Measurements from ENCODE around the gene FRAS1. TPM values are rescaled to one million over a fixed set of nuclear protein-coding genes. Genes with fewer than 3 reads are reported as not detected.
"Not testable (repeated sequence)": the region's sequence is repeated elsewhere in the genome, so short reads cannot be mapped to it uniquely, and the experiment has no call there.

FRAS1 gene
- total RNA-seq, 1 donor from 2014 or later: 28.4 TPM

GRCh38 chr4:78451407-78451806 is 394.3 kb downstream of the FRAS1 start:
- no peaks in the 10 kb centered on the region for H3K27me3 ChIP-seq (ENCODE audit: control insufficient read depth, insufficient read depth, low read length)
- peaks cover 2% of the 10 kb centered on the region for H3K36me3 ChIP-seq (ENCODE audit: control insufficient read depth, insufficient read depth, low read length)
- no peak for TF ChIP-seq CTCF (IDR thresholded peaks at IDR 0.05; ENCODE audit: insufficient read depth, low read length, poor library complexity, severe bottlenecking)
- no peak for DNase-seq (ENCODE audit: low read depth)
- H3K4me3 ChIP-seq (ENCODE audit: low read depth, low read length): no peak overlapping the region

DNA sequence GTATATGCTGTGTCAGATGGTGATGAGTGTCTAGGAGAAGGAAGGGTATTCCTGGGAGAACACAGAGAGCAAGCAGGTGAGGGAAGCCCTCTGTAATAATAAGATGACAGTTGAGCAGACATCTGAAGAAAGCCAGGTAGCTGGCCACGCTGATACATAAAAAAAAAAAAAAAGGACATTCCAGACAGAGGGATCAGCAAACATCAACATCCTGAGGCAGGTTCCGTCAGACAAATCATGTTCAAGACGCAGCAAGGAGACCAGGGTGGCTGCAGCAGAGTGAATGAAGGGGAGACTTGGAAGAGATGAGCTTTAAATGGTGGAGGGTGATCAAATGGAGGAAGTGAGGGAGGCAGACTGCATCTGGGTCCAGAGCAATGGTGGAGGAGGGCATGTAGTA is 396.9 kb downstream of the FRAS1 start:
- Histone ChIP-seq H3K27me3 (ENCODE audit: control insufficient read depth, insufficient read depth, low read length) (no peaks in the 10 kb centered on the region), H3K4me3 (ENCODE audit: low read depth, low read length) (no peak overlapping the region), H3K36me3 (ENCODE audit: control insufficient read depth, insufficient read depth, low read length) (peaks cover 2% of the 10 kb centered on the region)
- no peak for DNase-seq (ENCODE audit: low read depth)
- TF ChIP-seq CTCF (IDR thresholded peaks at IDR 0.05; ENCODE audit: insufficient read depth, low read length, poor library complexity, severe bottlenecking): no peak

GRCh38 chr4:78457751-78458150 is 400.6 kb downstream of the FRAS1 start:
- Histone ChIP-seq H3K4me3 (ENCODE audit: low read depth, low read length) (no peak overlapping the region), H3K36me3 (ENCODE audit: control insufficient read depth, insufficient read depth, low read length) (peaks cover 2% of the 10 kb centered on the region), H3K27me3 (ENCODE audit: control insufficient read depth, insufficient read depth, low read length) (no peaks in the 10 kb centered on the region)
- no peak for DNase-seq (ENCODE audit: low read depth)
- TF ChIP-seq CTCF (IDR thresholded peaks at IDR 0.05; ENCODE audit: insufficient read depth, low read length, poor library complexity, severe bottlenecking): no peak

- Histone ChIP-seq H3K27me3 (ENCODE audit: control insufficient read depth, insufficient read depth, low read length) (no peaks in the 10 kb centered on the region), H3K36me3 (ENCODE audit: control insufficient read depth, insufficient read depth, low read length) (no peaks in the 10 kb centered on the region), H3K4me3 (ENCODE audit: low read depth, low read length) (no peak overlapping the region)
- no peak for TF ChIP-seq CTCF (IDR thresholded peaks at IDR 0.05; ENCODE audit: insufficient read depth, low read length, poor library complexity, severe bottlenecking)
- DNase-seq (ENCODE audit: low read depth): no peak
These were observed 402.2 kb downstream of the FRAS1 start for GRCh38 chr4:78459327-78459726.

DNA sequence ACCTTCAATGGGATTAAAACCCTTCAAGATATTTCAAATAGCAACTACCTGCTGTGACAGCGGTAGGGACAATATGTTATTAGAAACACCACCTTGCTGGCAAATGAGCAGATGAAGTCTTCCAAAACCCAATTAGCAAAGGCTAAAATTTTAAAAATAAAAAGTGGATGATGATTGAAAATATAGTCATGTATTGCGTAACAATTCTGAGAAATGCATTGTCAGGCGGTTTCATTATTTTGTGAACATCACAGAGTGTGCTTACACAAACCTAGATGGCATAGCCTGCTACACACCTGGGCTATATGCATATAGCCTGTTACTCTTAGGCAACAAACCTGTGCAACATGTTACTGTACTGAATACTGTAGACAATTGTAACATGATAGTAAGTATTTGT is 403.2 kb downstream of the FRAS1 start:
- H3K4me3 ChIP-seq (ENCODE audit: low read depth, low read length): no peak overlapping the region
- DNase-seq (ENCODE audit: low read depth): no peak
- no peaks in the 10 kb centered on the region for H3K27me3 ChIP-seq (ENCODE audit: control insufficient read depth, insufficient read depth, low read length)
- H3K36me3 ChIP-seq (ENCODE audit: control insufficient read depth, insufficient read depth, low read length): no peaks in the 10 kb centered on the region
- TF ChIP-seq CTCF (IDR thresholded peaks at IDR 0.05; ENCODE audit: insufficient read depth, low read length, poor library complexity, severe bottlenecking): no peak

DNA sequence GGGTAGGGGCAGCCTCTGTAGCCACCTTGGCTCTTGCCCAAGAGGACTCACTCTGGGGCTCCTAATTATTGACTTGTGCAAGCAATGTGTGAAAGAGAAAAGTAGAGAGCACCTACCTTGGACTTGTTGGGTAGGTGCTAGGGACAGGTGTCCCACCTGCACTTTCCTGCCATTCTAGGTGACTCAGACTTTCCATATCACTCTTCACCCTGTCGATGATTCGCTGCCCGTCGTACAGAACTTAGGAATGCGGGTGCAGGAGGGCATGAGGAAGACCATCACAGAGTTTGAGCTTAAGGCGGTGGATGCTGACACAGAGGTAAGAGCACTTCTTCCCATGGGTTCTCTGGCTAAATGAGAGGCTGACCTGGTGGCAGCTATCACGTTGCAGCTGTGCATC is 407.1 kb downstream of the FRAS1 start:
- Histone ChIP-seq H3K27me3 (ENCODE audit: control insufficient read depth, insufficient read depth, low read length) (no peaks in the 10 kb centered on the region), H3K4me3 (ENCODE audit: low read depth, low read length) (no peak overlapping the region), H3K36me3 (ENCODE audit: control insufficient read depth, insufficient read depth, low read length) (no peaks in the 10 kb centered on the region)
- TF ChIP-seq CTCF (IDR thresholded peaks at IDR 0.05; ENCODE audit: insufficient read depth, low read length, poor library complexity, severe bottlenecking): no peak
- DNase-seq (ENCODE audit: low read depth): no peak

- H3K4me3 ChIP-seq (ENCODE audit: low read depth, low read length); H3K36me3 ChIP-seq (ENCODE audit: control insufficient read depth, insufficient read depth, low read length); H3K27me3 ChIP-seq (ENCODE audit: control insufficient read depth, insufficient read depth, low read length); DNase-seq (ENCODE audit: low read depth): not testable (repeated sequence)
These were observed 410.1 kb downstream of the FRAS1 start for GRCh38 chr4:78467223-78467622.
